LHCN-M2 (cell line): ENCODE results near the gene HORMAD1. TPM values are rescaled to one million over a fixed set of nuclear protein-coding genes. Genes with fewer than 3 reads are reported as not detected.

ENCODE experiments used
- total RNA-seq: library from RNA; depleted of rRNA; stranded (reverse); fragments of >200 nt; gene quantifications from 2 replicates; pipeline ENCODE4 v1.2.3, GENCODE V29; 2014; rRNA removed

Gene HORMAD1
- total RNA-seq, 1 experiment from 2014 or later, result 0.11 TPM

Other genes starting within 250 kb of the HORMAD1 start
- 16.4 and 18.9 TPM in 2 replicates for gene TARS2, start 233.5 kb downstream of the HORMAD1 start, total RNA-seq
- gene ECM1, start 212.8 kb downstream of the HORMAD1 start, total RNA-seq, result 108 and 129 TPM in 2 replicates
- not detected in 2 replicates for gene FALEC, start 205.1 kb downstream of the HORMAD1 start, total RNA-seq
- 2.8 and 3.1 TPM in 2 replicates for gene ADAMTSL4, start 171.5 kb downstream of the HORMAD1 start, total RNA-seq
- gene MCL1, start 141.3 kb downstream of the HORMAD1 start, total RNA-seq, result 287 TPM in 2 replicates
- gene ENSA, start 91.3 kb downstream of the HORMAD1 start, total RNA-seq, result 85.5 and 116 TPM in 2 replicates
- 5.0 and 6.9 TPM in 2 replicates for gene GOLPH3L, start 23.7 kb downstream of the HORMAD1 start, total RNA-seq
- gene CTSS, start 44.9 kb upstream of the HORMAD1 start, total RNA-seq, result 5.6 and 6.1 TPM in 2 replicates
- gene CTSK, start 87.4 kb upstream of the HORMAD1 start, total RNA-seq, result 1.7 and 1.8 TPM in 2 replicates
- gene ARNT, start 155.7 kb upstream of the HORMAD1 start, total RNA-seq, result 25.6 and 34.7 TPM in 2 replicates
- gene CTXND2, start 166.2 kb upstream of the HORMAD1 start, total RNA-seq, result not detected in 2 replicates
- gene SETDB1, start 205.5 kb upstream of the HORMAD1 start, total RNA-seq, result 18.1 and 25.6 TPM in 2 replicates